ENCODE measurements around the gene CAMKMT.
"Not testable (repeated sequence)": the region's sequence is repeated elsewhere in the genome, so short reads cannot be mapped to it uniquely, and the experiment has no call there.

The CAMKMT gene

DNA sequence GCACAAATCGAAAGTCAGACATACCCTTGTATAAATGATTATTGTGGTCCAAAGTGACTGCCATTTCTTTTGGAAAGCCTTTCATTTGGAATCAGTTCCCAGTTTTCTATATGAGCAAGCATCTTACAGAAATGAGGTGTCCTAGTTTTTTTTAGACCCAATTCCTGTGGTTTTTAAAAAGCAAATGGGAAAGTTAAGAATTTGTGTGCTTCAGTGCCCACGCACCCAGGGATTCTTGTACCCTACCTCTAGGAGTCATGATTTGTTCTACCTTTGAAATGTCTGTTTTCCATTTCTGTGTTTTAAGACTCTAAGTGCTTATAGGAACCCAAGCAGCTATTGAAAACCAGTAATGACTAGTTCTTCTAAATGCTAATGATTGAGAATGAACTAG is 218.1 kb downstream of the CAMKMT start:
- in situ Hi-C loops (cut with MboI; ENCODE audit: low sequenced_read_pairs) = no loop called here

DNA sequence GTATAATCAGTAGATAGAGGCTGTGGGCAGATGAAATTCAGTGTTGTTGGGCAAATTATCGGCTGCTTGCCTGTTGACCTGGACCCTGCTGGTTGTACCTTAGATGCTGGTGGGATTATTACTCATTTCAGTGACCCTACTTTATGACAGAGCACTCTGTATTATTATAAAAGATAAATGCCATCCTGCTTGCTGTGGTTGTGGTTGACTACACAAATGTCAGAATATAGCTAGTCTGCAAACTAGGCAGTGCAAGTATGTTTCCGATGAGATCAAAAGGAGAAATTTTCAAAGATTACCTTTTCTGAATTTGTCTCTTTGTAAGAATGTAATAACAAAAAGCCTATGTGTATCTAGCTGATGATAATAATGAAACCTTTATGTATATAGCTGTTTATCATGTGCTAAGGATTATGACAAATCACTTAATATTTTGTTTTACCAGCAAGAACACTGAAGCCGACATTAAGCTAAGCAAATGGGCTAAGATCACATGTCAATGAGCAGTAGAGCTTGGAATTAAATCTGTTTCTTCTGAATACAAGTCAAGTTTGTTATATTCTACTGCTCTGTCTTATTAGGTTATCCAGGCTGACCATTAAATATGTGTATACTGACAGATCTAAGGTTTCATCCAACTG is 219.2 kb downstream of the CAMKMT start:
- in situ Hi-C loops (cut with MboI; ENCODE audit: low sequenced_read_pairs) = no loop called here

- in situ Hi-C loops (cut with MboI; ENCODE audit: low sequenced_read_pairs) = no loop called here
Observed at GRCh38 chr2:44582363-44583008, 220.7 kb downstream of the CAMKMT start.

- in situ Hi-C loops (cut with MboI; ENCODE audit: low sequenced_read_pairs) = not testable (repeated sequence)
Observed at GRCh38 chr2:44595615-44596014, 233.9 kb downstream of the CAMKMT start.

GRCh38 chr2:44596537-44597320 is 235.0 kb downstream of the CAMKMT start:
- in situ Hi-C loops (cut with MboI; ENCODE audit: low sequenced_read_pairs) = no loop called here

GRCh38 chr2:44598330-44599119 is 236.8 kb downstream of the CAMKMT start:
- in situ Hi-C loops (cut with MboI; ENCODE audit: low sequenced_read_pairs) = no loop called here

- in situ Hi-C loops (cut with MboI; ENCODE audit: low sequenced_read_pairs) = no loop called here
Observed at GRCh38 chr2:44599130-44599529, 237.4 kb downstream of the CAMKMT start.

- in situ Hi-C loops (cut with MboI; ENCODE audit: low sequenced_read_pairs) = no loop called here
Observed at GRCh38 chr2:44602446-44602845, 240.7 kb downstream of the CAMKMT start.

- in situ Hi-C loops (cut with MboI; ENCODE audit: low sequenced_read_pairs) = no loop called here
Observed at GRCh38 chr2:44605511-44605910, 243.8 kb downstream of the CAMKMT start.

DNA sequence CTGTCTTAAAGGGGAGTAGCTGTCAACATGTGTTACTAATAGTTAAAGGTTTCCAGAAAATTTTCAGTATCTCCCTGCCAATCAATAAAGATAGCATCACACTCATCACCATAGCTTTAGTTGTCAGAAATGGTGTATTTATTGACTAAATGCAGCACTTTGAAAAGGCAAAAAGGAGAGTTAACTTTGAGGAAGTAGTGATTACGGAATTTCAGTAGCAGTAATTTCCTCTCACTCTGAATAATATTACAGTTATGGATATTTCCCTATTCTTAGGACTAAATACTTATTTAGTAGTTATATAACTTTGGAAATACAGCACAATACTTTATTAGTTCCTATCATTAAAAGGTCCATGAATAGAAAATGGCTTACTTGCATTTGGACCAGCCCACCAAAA is 250.5 kb downstream of the CAMKMT start:
- in situ Hi-C loops (cut with MboI; ENCODE audit: low sequenced_read_pairs) = no loop called here

GRCh38 chr2:44614940-44615339 is 253.2 kb downstream of the CAMKMT start:
- in situ Hi-C loops (cut with MboI; ENCODE audit: low sequenced_read_pairs) = no loop called here

DNA sequence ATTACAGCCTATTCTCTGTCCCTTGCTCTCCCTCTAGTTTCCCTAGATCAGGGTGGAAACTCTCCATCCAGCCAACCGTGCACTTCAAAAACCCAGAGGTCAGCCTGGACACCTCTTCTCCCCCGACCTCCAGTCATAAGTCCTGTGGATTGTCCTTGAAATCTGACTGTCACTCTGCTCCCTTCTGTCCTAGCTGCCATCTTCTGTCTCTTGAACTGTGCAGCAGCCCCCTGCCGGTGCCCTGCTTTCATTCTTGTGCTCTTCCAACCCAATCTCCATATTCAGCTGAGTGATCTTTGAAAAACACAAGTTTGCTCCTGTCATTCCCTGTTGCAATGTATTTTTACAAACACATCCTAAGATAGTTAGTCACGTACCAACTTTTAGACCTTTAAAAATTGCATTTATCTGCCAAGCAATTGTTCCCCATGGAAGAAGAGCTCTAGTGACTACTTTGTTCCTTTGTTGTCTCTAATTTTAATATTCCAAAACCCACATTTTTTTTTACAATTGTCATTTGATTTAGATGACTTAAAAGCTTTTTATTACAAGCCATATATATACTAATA is 254.3 kb downstream of the CAMKMT start:
- in situ Hi-C loops (cut with MboI; ENCODE audit: low sequenced_read_pairs) = no loop called here

DNA sequence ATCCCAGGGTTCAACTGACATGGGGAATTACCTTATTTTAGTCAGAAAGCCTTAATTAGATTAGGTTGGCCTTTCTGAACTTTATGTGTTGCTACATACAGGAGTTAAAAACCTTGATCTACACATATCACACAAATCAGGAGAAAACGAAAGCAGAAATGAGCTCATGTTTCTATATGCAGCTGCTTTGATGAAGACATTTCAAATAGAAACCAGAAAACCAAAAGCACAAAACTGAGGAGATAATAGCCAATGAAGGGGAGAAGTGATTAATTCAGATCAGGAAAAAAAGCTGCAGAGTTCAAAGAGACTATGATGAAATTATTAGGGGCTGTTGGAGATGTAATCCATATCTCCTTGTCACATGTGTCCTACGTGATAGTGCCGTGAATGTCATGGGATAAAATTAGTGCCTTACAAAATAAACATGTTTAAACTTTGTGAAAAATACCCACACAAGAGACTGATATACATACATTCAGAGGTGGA is 255.0 kb downstream of the CAMKMT start:
- in situ Hi-C loops (cut with MboI; ENCODE audit: low sequenced_read_pairs) = no loop called here

- in situ Hi-C loops (cut with MboI; ENCODE audit: low sequenced_read_pairs) = no loop called here
Observed at GRCh38 chr2:44618251-44619023, 256.7 kb downstream of the CAMKMT start.

GRCh38 chr2:44620189-44620990 is 258.6 kb downstream of the CAMKMT start:
- in situ Hi-C loops (cut with MboI; ENCODE audit: low sequenced_read_pairs) = no loop called here

- in situ Hi-C loops (cut with MboI; ENCODE audit: low sequenced_read_pairs) = no loop called here
Observed at GRCh38 chr2:44623622-44624351, 262.0 kb downstream of the CAMKMT start.

GRCh38 chr2:44628297-44628696 is 266.6 kb downstream of the CAMKMT start:
- in situ Hi-C loops (cut with MboI; ENCODE audit: low sequenced_read_pairs) = no loop called here

DNA sequence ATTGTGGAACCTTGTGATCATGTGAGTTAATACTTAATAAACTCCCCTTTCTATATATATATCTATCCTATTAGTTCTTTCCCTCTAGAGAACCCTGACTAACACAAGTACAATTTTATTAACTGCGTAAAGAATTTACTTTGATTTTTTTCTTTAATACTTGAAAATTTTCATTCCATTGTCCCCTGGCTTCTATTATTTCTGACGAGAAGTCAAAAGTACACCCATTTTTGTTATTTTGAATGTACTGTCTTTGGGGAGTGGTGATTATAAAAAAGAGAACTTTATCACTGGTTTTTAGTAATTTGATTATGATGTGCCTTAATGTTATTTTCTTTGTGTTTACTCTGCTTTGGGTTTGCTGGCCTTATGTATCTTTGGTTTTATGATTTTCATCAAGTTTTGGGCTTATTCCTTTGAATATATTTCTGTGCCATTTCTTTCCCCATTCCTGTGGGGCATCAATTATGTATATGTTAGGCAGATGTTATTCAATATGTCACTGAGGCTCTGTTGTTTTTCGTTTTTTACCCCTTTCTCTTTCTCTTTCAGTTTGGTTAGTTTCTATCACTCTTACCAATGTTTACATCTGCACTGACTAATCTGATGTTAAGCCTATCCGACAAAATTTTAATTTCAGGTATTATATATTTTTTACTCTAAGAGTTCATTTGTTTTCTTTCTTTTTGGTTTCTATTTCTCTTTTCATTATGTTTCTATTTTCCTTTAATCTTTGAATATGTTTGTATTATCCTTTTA is 271.4 kb downstream of the CAMKMT start:
- in situ Hi-C loops (cut with MboI; ENCODE audit: low sequenced_read_pairs) = no loop called here

Measured in hTERT RPE-1 (cell line).